Liver (tissue), 9 donors: ENCODE data around the gene F2RL3. TPM values are rescaled to one million over a fixed set of nuclear protein-coding genes. Genes with fewer than 3 reads are reported as not detected.
A peak's percentile ranks its signal among the peaks of the same experiment; 100 is the strongest.

ENCODE experiments used
- DNase-seq: peaks from one replicate; pipeline ENCODE4 v3.0.0-alpha.2; 2017; ENCODE audit warnings: low spot score
- H3K27ac ChIP-seq, 2 donors: one replicate each; pipeline ENCODE4 v1.7.0; 2013; ENCODE audit warnings: inconsistent platforms in 2 of 2, low read length in 2 of 2, control low read depth in 1 of 2, low read depth in 1 of 2, mild to moderate bottlenecking in 1 of 2
- H3K27me3 ChIP-seq, 4 donors: one replicate each; pipeline versions ENCODE4 v1.6.1 to v1.7.0; 2013; ENCODE audit warnings: low read length in 3 of 4, inconsistent platforms in 1 of 4, mild to moderate bottlenecking in 1 of 4, moderate library complexity in 1 of 4; ENCODE audit not compliant: control insufficient read depth in 4 of 4, insufficient read depth in 4 of 4
- H3K36me3 ChIP-seq, 4 donors: one replicate each; pipeline versions ENCODE4 v1.6.1 to v1.7.0; 2013; ENCODE audit warnings: low read length in 3 of 4, mild to moderate bottlenecking in 3 of 4, low read depth in 1 of 4, moderate library complexity in 1 of 4; ENCODE audit not compliant: control insufficient read depth in 4 of 4, insufficient read depth in 3 of 4
- H3K4me1 ChIP-seq, 4 donors: one replicate each; pipeline versions ENCODE4 v1.6.1 to v1.7.0; 2013; ENCODE audit warnings: low read length in 3 of 4, mild to moderate bottlenecking in 3 of 4, moderate library complexity in 1 of 4; ENCODE audit not compliant: control insufficient read depth in 4 of 4, insufficient read depth in 4 of 4
- H3K4me3 ChIP-seq, 3 donors: one replicate each; pipeline versions ENCODE4 v1.6.1 to v1.7.0; 2013; ENCODE audit warnings: low read length in 3 of 3, control low read depth in 1 of 3, low read depth in 1 of 3, mild to moderate bottlenecking in 1 of 3
- H3K9ac ChIP-seq, 2 donors: one replicate each; pipeline ENCODE4 v1.7.0; 2013; ENCODE audit warnings: low read length in 2 of 2, mild to moderate bottlenecking in 2 of 2, moderate library complexity in 2 of 2, control low read depth in 1 of 2, low read depth in 1 of 2
- H3K9me3 ChIP-seq, 4 donors: one replicate each; pipeline versions ENCODE4 v1.6.1 to v1.7.0; 2013; ENCODE audit warnings: low read length in 3 of 4; ENCODE audit not compliant: control insufficient read depth in 4 of 4
- ATF3 ChIP-seq: IDR thresholded peaks from 2 replicates; pipeline ENCODE4 v1.6.1; 2016; ENCODE audit warnings: antibody characterized with exemption
- EGR1 ChIP-seq, 2 donors: IDR thresholded peaks; 2 replicates each; pipeline ENCODE4 v1.6.1; 2016 to 2018; ENCODE audit warnings: antibody characterized with exemption in 2 of 2, low read depth in 2 of 2
- FOXA2 ChIP-seq: IDR thresholded peaks from 2 replicates; pipeline ENCODE4 v1.6.1; 2016; ENCODE audit warnings: antibody characterized with exemption
- GABPA ChIP-seq, 2 donors: IDR thresholded peaks in 1 of 2; conservative IDR thresholded peaks in 1 of 2; 2 replicates each; pipeline ENCODE4 v1.6.1; 2016; ENCODE audit warnings: antibody characterized with exemption in 2 of 2, mild to moderate bottlenecking in 1 of 2, moderate library complexity in 1 of 2
- HNF4A ChIP-seq, 2 donors: conservative IDR thresholded peaks; 2 replicates each; pipeline ENCODE4 v1.6.1; 2016; ENCODE audit warnings: antibody characterized with exemption in 2 of 2, mild to moderate bottlenecking in 2 of 2
- HNF4G ChIP-seq: IDR thresholded peaks from 2 replicates; pipeline ENCODE4 v1.6.1; 2016; ENCODE audit warnings: antibody characterized with exemption
- JUND ChIP-seq, 2 donors: IDR thresholded peaks; 2 replicates each; pipeline ENCODE4 v1.6.1; 2016; ENCODE audit warnings: antibody characterized with exemption in 2 of 2
- MAX ChIP-seq: IDR thresholded peaks from 2 replicates; pipeline ENCODE4 v1.6.1; 2016; ENCODE audit warnings: antibody characterized with exemption
- NR2F2 ChIP-seq: IDR thresholded peaks from 2 replicates; pipeline ENCODE4 v1.6.1; 2016; ENCODE audit warnings: antibody characterized with exemption
- RAD21 ChIP-seq, 2 donors: IDR thresholded peaks; 2 replicates each; pipeline ENCODE4 v1.6.1; 2016; ENCODE audit warnings: antibody characterized with exemption in 2 of 2, mild to moderate bottlenecking in 2 of 2
- RXRA ChIP-seq, 2 donors: IDR thresholded peaks; 2 replicates each; pipeline ENCODE4 v1.6.1; 2017 to 2018; ENCODE audit warnings: antibody characterized with exemption in 2 of 2, mild to moderate bottlenecking in 1 of 2
- SP1 ChIP-seq: IDR thresholded peaks from 2 replicates; pipeline ENCODE4 v1.6.1; 2018; ENCODE audit warnings: antibody characterized with exemption, mild to moderate bottlenecking
- TAF1 ChIP-seq: conservative IDR thresholded peaks from 2 replicates; pipeline ENCODE4 v1.6.1; 2016; ENCODE audit warnings: antibody characterized with exemption, mild to moderate bottlenecking
- YY1 ChIP-seq: IDR thresholded peaks from 2 replicates; pipeline ENCODE4 v1.6.1; 2016; ENCODE audit warnings: antibody characterized with exemption, mild to moderate bottlenecking
- WGBS: extraction: QIAGEN DNeasy Blood & Tissue Kit; methylation state at CpG from one replicate; pipeline ENCODE4 v1.1.7; 2013; 5-methylcytosine and 5-hydroxymethylcytosine counted together
- polyA plus RNA-seq, 2 donors: library from polyadenylated mRNA; stranded (reverse) in 1 of 2; unstranded in 1 of 2; fragments of 200-250 nt in 1 of 2; fragments of >200 nt in 1 of 2; fragmentation: Nextera tagmentation in 1 of 2; extraction: Ambion mirVana in 1 of 2; gene quantifications; one replicate each; pipeline versions ENCODE4 v1.2.1 to v1.2.3, GENCODE V29; 2013 to 2015
- total RNA-seq, 2 donors: library from RNA; depleted of rRNA; stranded (reverse); fragments of >200 nt; gene quantifications; one replicate each; pipeline ENCODE4 v1.2.3, GENCODE V29; 2014
- TF ChIP-seq, protein P1 (sequence below): IDR thresholded peaks from 2 replicates; pipeline ENCODE4 v1.6.1; 2016; ENCODE audit warnings: antibody characterized with exemption, mild to moderate bottlenecking
- TF ChIP-seq, protein P2 (sequence below): IDR thresholded peaks from 2 replicates; pipeline ENCODE4 v1.6.1; 2016; ENCODE audit warnings: antibody characterized with exemption
- donor health status: healthy.
- donor health status: healthy.
- donor health status: healthy.
- donor health status: healthy.
- donor health status: healthy.

Gene F2RL3
- total and polyA plus RNA-seq, 4 donors, result 0.08 to 1.6 (median 0.20) TPM

DNA sequence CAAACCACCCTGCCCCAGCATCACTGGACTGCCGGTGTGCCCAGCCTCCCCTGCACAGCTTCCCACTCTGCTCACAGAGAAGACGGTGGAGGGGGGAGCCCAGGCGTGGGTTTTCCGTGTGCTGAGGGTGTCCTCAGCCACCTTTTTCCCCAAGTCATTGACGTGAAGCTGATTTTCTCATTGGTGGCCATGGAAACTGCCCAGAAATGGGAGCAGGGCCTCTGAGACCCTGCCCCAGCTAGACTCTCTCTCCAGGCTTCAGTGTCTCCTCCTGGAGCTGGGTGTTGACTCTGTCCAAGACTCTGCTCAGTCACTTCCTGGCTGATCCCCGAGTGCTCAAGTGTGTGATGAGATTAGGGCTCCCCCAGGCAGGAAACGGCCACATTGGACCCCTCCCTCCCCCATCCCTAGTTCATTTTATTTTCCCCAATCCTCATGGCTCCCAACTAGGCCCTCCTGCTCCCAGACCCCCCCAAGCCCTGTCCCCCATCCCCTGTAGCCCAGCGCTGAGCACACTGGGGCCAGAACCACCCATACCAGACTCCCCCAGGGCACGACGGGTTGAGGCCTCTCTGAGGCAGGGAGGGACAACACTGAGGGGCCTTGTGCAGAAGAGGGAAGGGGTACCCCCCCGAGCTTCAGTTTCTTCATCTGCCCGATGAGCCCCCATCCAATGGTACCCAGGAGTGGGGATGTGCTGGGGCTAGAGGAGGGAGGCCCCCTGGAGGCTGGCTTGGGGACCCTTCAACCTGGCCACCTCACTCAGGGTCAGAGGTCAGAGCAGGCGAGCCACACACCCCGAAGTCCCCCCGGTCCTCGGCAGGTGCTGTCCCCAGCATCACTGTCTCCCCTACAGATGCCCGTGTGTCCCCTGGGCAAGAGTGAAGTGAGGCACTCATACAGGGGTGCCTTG is 1.2 kb upstream of the F2RL3 start:
- no peak for DNase-seq
- Histone ChIP-seq H3K36me3 (no peaks in the 10 kb centered on the region), H3K9ac (no peak overlapping the region), H3K4me3 (no peak overlapping the region), H3K27me3 (no peaks in the 10 kb centered on the region), H3K9me3 (peaks cover 0 to 3% (median under 1%) of the 10 kb centered on the region in 4 donors), H3K4me1 (no peaks in the 10 kb centered on the region), H3K27ac (peak overlapping the region; percentile 20 to 46)
- TF ChIP-seq FOXA2, result no peak
- TF ChIP-seq YY1, result no peak
- no peak for TF ChIP-seq NR2F2
- TF ChIP-seq RAD21 (IDR thresholded peaks at IDR 0.05), result no peak
- TF ChIP-seq EGR1 (IDR thresholded peaks at IDR 0.05; ENCODE audit: low read depth in 2 of 2), result no peak
- TF ChIP-seq ATF3, result no peak
- TF ChIP-seq, protein P1, sequence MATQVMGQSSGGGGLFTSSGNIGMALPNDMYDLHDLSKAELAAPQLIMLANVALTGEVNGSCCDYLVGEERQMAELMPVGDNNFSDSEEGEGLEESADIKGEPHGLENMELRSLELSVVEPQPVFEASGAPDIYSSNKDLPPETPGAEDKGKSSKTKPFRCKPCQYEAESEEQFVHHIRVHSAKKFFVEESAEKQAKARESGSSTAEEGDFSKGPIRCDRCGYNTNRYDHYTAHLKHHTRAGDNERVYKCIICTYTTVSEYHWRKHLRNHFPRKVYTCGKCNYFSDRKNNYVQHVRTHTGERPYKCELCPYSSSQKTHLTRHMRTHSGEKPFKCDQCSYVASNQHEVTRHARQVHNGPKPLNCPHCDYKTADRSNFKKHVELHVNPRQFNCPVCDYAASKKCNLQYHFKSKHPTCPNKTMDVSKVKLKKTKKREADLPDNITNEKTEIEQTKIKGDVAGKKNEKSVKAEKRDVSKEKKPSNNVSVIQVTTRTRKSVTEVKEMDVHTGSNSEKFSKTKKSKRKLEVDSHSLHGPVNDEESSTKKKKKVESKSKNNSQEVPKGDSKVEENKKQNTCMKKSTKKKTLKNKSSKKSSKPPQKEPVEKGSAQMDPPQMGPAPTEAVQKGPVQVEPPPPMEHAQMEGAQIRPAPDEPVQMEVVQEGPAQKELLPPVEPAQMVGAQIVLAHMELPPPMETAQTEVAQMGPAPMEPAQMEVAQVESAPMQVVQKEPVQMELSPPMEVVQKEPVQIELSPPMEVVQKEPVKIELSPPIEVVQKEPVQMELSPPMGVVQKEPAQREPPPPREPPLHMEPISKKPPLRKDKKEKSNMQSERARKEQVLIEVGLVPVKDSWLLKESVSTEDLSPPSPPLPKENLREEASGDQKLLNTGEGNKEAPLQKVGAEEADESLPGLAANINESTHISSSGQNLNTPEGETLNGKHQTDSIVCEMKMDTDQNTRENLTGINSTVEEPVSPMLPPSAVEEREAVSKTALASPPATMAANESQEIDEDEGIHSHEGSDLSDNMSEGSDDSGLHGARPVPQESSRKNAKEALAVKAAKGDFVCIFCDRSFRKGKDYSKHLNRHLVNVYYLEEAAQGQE, result no peak
- TF ChIP-seq TAF1, result no peak
- TF ChIP-seq JUND (IDR thresholded peaks at IDR 0.05), result no peak
- no peak for TF ChIP-seq GABPA (IDR thresholded peaks at IDR 0.05 in 1 of 2, conservative IDR thresholded peaks at IDR 0.05 in 1 of 2)
- TF ChIP-seq RXRA (IDR thresholded peaks at IDR 0.05), result no peak
- no peak for TF ChIP-seq SP1
- no peak for TF ChIP-seq MAX
- TF ChIP-seq HNF4A (conservative IDR thresholded peaks at IDR 0.05), result no peak
- WGBS, result 75% methylated on average over 17 of the region's 17 CpGs

DNA sequence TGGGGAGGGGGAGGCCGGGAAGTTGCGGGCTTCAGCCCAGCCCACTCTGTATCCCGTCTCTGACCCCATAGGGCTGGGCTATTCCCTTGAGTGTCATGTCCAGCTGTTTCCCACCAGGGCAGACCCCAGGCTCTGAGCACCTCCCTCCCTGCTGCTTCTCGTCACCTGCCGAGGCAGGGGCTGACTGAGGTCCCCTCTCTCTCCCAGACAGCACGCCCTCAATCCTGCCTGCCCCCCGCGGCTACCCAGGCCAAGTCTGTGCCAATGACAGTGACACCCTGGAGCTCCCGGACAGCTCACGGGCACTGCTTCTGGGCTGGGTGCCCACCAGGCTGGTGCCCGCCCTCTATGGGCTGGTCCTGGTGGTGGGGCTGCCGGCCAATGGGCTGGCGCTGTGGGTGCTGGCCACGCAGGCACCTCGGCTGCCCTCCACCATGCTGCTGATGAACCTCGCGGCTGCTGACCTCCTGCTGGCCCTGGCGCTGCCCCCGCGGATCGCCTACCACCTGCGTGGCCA is 625 bp downstream of the F2RL3 start:
- DNase-seq, result no peak
- H3K27me3 ChIP-seq, result no peaks in the 10 kb centered on the region
- H3K27ac ChIP-seq, result no peak overlapping the region
- TF ChIP-seq, protein P2, sequence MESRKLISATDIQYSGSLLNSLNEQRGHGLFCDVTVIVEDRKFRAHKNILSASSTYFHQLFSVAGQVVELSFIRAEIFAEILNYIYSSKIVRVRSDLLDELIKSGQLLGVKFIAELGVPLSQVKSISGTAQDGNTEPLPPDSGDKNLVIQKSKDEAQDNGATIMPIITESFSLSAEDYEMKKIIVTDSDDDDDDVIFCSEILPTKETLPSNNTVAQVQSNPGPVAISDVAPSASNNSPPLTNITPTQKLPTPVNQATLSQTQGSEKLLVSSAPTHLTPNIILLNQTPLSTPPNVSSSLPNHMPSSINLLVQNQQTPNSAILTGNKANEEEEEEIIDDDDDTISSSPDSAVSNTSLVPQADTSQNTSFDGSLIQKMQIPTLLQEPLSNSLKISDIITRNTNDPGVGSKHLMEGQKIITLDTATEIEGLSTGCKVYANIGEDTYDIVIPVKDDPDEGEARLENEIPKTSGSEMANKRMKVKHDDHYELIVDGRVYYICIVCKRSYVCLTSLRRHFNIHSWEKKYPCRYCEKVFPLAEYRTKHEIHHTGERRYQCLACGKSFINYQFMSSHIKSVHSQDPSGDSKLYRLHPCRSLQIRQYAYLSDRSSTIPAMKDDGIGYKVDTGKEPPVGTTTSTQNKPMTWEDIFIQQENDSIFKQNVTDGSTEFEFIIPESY, result no peak
- TF ChIP-seq TAF1, result no peak
- TF ChIP-seq, protein P1, result no peak
- TF ChIP-seq HNF4G, result no peak
- no peak for TF ChIP-seq YY1
- TF ChIP-seq HNF4A (conservative IDR thresholded peaks at IDR 0.05), result no peak
- TF ChIP-seq ATF3, result no peak
- TF ChIP-seq RAD21 (IDR thresholded peaks at IDR 0.05), result no peak
- TF ChIP-seq NR2F2, result no peak
- no peak for TF ChIP-seq MAX
- TF ChIP-seq RXRA (IDR thresholded peaks at IDR 0.05), result no peak
- H3K4me1 ChIP-seq, result no peaks in the 10 kb centered on the region
- WGBS, result 72% methylated on average over 22 of the region's 22 CpGs
- H3K9me3 ChIP-seq, result no peaks in the 10 kb centered on the region
- no peak overlapping the region for H3K4me3 ChIP-seq
- no peak overlapping the region for H3K9ac ChIP-seq
- no peaks in the 10 kb centered on the region for H3K36me3 ChIP-seq
